Small intestine (tissue), 7 donors: ENCODE data around the gene FBXL13. TPM values are rescaled to one million over a fixed set of nuclear protein-coding genes. Genes with fewer than 3 reads are reported as not detected.
A peak's percentile ranks its signal among the peaks of the same experiment; 100 is the strongest.
"Not testable (repeated sequence)": the region's sequence is repeated elsewhere in the genome, so short reads cannot be mapped to it uniquely, and the experiment has no call there.

Experiments
- DNase-seq, 2 donors: peaks; one replicate each; pipeline versions ENCODE4 v3.0.0 to v3.0.0-alpha.2; 2013
- FAIRE-seq: peaks from 2 replicates; lab custom pipeline; 2012; peaks lifted over from hg19 to GRCh38; lab: Jason Lieb, UNC
- H3K27ac ChIP-seq, 3 donors: one replicate each; pipeline ENCODE4 v1.5.1; 2013; ENCODE audit warnings: low read length in 2 of 3, mild to moderate bottlenecking in 2 of 3, control low read depth in 1 of 3, inconsistent platforms in 1 of 3, low read depth in 1 of 3, moderate library complexity in 1 of 3
- H3K27me3 ChIP-seq, 3 donors: one replicate each; pipeline ENCODE4 v1.6.1; 2013; ENCODE audit warnings: low read length in 3 of 3, inconsistent platforms in 1 of 3; ENCODE audit not compliant: control insufficient read depth in 3 of 3, insufficient read depth in 3 of 3
- H3K36me3 ChIP-seq, 3 donors: one replicate each; pipeline ENCODE4 v1.6.1; 2013; ENCODE audit warnings: low read length in 3 of 3, inconsistent platforms in 1 of 3, low read depth in 1 of 3, mild to moderate bottlenecking in 1 of 3, moderate library complexity in 1 of 3; ENCODE audit not compliant: control insufficient read depth in 3 of 3, insufficient read depth in 2 of 3
- H3K4me1 ChIP-seq, 3 donors: one replicate each; pipeline ENCODE4 v1.6.1; 2013; ENCODE audit warnings: low read length in 2 of 3, inconsistent platforms in 1 of 3, low read depth in 1 of 3, mild to moderate bottlenecking in 1 of 3, moderate library complexity in 1 of 3; ENCODE audit not compliant: control insufficient read depth in 3 of 3, insufficient read depth in 2 of 3
- H3K4me3 ChIP-seq, 3 donors: one replicate each; pipeline ENCODE4 v1.5.1; 2013; ENCODE audit warnings: low read length in 3 of 3, control low read depth in 1 of 3, inconsistent platforms in 1 of 3, low read depth in 1 of 3, mild to moderate bottlenecking in 1 of 3, moderate library complexity in 1 of 3
- H3K9me3 ChIP-seq, 2 donors: one replicate each; pipeline ENCODE4 v1.6.1; 2013; ENCODE audit warnings: low read depth in 1 of 2, low read length in 1 of 2; ENCODE audit not compliant: control insufficient read depth in 2 of 2, insufficient read depth in 1 of 2
- WGBS, 3 donors: extraction: QIAGEN DNeasy Blood & Tissue Kit; methylation state at CpG; one replicate each; pipeline ENCODE4 v1.1.7; 2013; 5-methylcytosine and 5-hydroxymethylcytosine counted together
- polyA plus RNA-seq, 4 donors: library from polyadenylated mRNA; stranded (reverse) in 3 of 4; unstranded in 1 of 4; fragments of 200-250 nt in 3 of 4; fragments of 120-200 nt in 1 of 4; gene quantifications; one replicate each; pipeline versions ENCODE4 v1.2.1 to v1.2.3, GENCODE V29; 2013
- donor health status: healthy with polysubstance abuse.
- donor health status: control.
- donor health status: control.
- donor health status: Bipolar disorder and iron deficiency.
- donor health status: healthy.

The FBXL13 gene
- polyA plus RNA-seq, 4 donors, result 0.10 to 0.38 TPM; not detected in 2

DNA sequence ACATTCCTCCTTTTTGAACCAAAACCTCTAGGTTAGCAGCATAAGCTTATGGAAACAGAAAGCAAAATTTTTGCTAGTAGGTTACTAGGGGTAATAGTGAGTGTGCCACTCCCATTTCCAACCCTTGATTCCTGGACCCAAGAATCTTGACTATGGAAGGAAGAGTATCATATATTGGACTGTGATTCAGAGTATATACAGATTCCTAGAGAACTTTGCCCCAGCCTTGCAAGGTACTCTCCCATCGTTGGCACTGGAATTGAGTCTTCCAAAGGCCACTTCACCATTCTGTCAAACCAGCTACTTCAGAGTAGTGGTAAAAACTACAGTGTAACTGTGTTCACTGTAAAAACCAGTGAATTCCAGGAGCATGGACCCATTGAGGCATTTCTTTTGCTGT is 92.4 kb downstream of the FBXL13 start:
- Histone ChIP-seq H3K27me3 (no peaks in the 10 kb centered on the region), H3K4me3 (no peak overlapping the region), H3K27ac (no peak overlapping the region), H3K4me1 (no peaks in the 10 kb centered on the region), H3K9me3 (peaks cover 0 to 2% of the 10 kb centered on the region in 2 donors), H3K36me3 (no peaks in the 10 kb centered on the region)
- FAIRE-seq (no peak), DNase-seq (peak; percentile 6 to 81)
- 4 to 66% (median 25%) methylated on average over 1 of the region's 1 CpG for WGBS, 3 donors

DNA sequence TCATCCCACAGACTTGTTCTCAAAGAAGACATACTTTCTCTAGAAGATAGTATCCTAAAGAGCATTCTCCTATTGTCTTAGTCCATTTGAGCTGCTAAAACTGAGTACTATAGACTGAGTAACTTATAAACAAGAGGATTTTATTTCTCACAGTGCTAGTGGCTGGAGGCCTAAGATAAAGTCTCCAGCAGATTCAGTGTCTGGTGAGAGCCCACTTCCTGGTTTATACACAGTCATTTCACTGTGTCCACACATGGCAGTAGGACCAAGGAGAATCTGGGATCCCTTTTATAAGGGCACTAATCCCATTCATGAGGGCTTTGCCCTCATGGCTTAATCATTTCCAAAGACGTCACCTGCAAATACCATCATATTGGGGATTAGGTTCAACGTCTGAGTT is 93.1 kb downstream of the FBXL13 start:
- FAIRE-seq, result no peak
- Histone ChIP-seq H3K9me3 (peaks cover 0 to 2% of the 10 kb centered on the region in 2 donors), H3K36me3 (no peaks in the 10 kb centered on the region), H3K4me3 (no peak overlapping the region), H3K27ac (no peak overlapping the region), H3K4me1 (no peaks in the 10 kb centered on the region), H3K27me3 (no peaks in the 10 kb centered on the region)
- 72 to 95% (median 93%) methylated on average over 2 of the region's 2 CpGs for WGBS, 3 donors
- no peak for DNase-seq

DNA sequence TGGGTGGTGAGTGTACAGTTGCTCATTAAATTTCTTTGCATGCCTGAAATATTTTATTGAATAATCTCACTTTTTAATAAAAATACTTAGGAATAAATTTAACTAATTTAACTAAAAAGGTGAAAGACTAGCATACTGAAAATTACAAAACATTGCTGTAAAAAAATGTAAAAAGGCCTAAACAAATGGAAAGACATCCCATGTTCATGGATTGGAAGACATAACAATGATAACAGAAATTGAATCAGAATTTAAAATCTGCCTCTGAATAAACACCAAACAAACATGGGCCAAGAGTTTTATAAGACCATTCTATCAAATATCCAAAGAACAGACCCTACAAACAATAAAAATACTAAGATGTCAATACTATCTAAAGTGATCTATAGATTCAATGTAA is 94.9 kb downstream of the FBXL13 start:
- no peaks in the 10 kb centered on the region for H3K4me1 ChIP-seq
- H3K4me3 ChIP-seq, result no peak overlapping the region
- H3K36me3 ChIP-seq, result no peaks in the 10 kb centered on the region
- DNase-seq, result no peak
- no peak for FAIRE-seq
- H3K9me3 ChIP-seq, result peaks cover 0 to 2% of the 10 kb centered on the region in 2 donors
- no peaks in the 10 kb centered on the region for H3K27me3 ChIP-seq
- H3K27ac ChIP-seq, result no peak overlapping the region

DNA sequence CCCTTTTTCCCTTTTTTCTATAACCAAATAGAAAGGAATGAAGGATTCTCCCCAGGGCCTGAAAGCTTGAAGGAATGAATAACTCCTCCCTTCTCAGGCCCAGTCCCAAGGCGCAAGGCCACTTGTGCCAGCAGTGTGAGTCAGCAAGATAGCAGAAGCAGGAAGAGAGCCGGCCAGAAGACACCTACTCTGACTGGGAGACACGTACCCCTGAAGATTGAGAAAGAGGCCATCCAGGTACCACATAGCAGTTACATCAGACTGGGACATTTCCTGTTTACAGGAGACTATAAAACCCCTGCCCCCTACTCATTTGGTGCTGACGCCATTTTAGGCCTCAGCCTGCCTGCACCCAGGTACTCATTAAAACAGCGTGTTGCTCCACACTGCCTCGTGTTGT is 96.3 kb downstream of the FBXL13 start:
- FAIRE-seq, result no peak

DNA sequence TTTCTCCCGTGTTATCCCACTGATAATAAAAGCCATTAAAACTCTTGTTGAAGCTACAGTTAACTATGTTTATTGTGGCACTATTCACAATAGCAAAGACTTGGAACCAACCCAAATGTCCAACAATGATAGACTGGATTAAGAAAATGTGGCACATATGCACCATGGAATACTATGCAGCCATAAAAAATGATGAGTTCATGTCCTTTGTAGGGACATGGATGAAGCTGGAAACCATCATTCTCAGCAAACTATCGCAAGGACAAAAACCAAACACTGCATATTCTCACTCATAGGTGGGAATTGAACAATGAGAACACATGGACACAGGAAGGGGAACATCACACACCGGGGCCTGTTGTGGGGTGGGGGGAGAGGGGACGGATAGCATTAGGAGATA is 97.0 kb downstream of the FBXL13 start:
- H3K27ac ChIP-seq, H3K4me1 ChIP-seq, H3K4me3 ChIP-seq, H3K36me3 ChIP-seq, DNase-seq, H3K27me3 ChIP-seq, FAIRE-seq, H3K9me3 ChIP-seq: not testable (repeated sequence)
- WGBS, 3 donors, result 88 to 95% (median 92%) methylated on average over 3 of the region's 4 CpGs

More for the DNA sequence above, 96.3 kb downstream of the FBXL13 start:
- Histone ChIP-seq H3K9me3 (peaks cover 0 to 2% of the 10 kb centered on the region in 2 donors), H3K27ac (no peak overlapping the region), H3K4me1 (no peaks in the 10 kb centered on the region), H3K27me3 (no peaks in the 10 kb centered on the region), H3K36me3 (no peaks in the 10 kb centered on the region), H3K4me3 (no peak overlapping the region)
- 80% methylated on average over 6 of the region's 6 CpGs for WGBS, 3 donors
- peak in 1 of 2 donors; percentile 21 for DNase-seq

DNA sequence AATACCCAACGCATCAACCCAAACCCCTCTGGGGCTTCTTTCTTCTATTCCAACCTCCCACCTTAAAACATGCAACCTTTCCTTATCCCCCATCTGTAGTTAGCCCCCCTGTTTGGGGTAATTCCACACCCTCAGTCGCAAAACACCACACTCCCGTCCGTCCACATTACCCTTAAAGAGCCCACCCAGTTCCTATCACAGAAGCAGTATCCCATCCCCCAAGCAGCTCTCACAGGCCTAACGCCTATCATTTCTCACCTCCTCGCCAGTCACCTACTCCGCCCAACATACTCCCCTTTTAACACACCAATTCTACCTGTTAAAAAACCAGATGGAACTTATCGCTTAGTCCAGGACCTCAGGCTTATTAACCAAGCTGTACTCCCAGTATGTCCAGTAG is 98.1 kb downstream of the FBXL13 start:
- DNase-seq, result no peak
- Histone ChIP-seq H3K4me1 (no peaks in the 10 kb centered on the region), H3K27ac (no peak overlapping the region), H3K9me3 (peaks cover 0 to 2% of the 10 kb centered on the region in 2 donors), H3K36me3 (no peaks in the 10 kb centered on the region), H3K27me3 (no peaks in the 10 kb centered on the region), H3K4me3 (no peak overlapping the region)
- WGBS, 3 donors, result 88 to 93% (median 91%) methylated on average over 8 of the region's 8 CpGs
- FAIRE-seq, result no peak

DNA sequence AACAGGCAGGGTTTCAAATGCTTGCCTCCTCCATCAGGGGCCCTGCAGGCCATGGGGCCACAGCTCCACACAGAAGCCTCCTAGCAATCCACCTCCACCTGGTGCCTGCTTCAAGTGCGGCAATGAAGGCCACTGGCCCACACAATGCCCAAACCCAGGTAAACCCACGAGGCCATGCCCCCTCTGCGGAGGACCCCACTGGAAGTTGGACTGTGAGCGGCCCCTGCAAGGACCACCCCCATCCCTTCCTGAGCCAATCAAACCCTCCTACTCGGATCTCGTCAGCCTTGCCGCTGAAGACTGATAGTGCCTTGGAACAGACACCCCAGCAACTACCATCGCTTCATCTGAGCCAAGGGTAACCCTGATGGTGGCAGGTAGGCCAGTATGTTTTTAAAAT is 98.7 kb downstream of the FBXL13 start:
- Histone ChIP-seq H3K27ac (no peak overlapping the region), H3K36me3 (no peaks in the 10 kb centered on the region), H3K4me1 (no peaks in the 10 kb centered on the region), H3K4me3 (no peak overlapping the region), H3K27me3 (no peaks in the 10 kb centered on the region), H3K9me3 (peaks cover 0 to 2% of the 10 kb centered on the region in 2 donors)
- DNase-seq (no peak), FAIRE-seq (no peak)
- WGBS, 3 donors, result 84 to 85% (median 85%) methylated on average over 8 of the region's 8 CpGs

DNA sequence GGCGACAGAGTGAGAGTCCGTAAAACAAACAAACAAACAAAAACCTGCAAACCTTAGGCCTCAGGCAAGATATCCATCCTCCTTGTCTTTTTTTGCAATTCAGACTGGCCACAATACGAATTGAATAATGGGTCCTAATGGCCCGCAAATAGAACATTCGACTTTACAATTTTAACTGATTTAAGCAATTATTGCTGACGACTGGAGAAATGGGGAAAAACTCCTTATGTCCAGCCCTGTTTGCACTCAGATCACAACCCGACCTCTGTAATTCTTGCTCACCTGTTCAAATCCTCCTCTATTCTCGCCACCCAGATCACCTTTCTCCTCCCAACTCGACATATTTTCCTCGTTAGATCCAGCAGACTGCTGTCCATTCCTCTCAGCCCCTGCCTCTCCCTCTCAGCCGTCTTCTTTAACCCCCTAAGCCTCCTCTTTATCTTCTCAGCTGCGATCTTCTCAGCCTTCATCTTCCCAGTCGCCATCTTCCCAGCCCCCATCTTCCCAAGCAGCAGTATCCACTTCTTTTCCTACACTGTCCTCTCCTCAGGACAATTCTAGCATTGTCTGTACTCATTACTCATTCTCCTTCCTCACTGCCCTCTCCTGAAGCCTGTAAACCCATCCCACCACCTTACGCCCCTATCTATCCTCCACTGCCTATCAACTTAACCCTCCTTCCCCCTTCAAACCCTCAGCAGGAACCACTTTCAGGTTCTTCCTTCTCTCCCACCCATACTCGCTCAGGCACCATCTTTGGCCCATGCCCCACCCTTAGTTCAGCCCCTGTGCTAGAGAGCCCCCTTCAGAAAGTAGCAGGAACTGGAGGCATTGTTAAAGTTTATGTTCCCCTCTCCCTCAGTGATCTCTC is 100.0 kb downstream of the FBXL13 start:
- Histone ChIP-seq H3K9me3 (no peaks in the 10 kb centered on the region), H3K4me1 (no peaks in the 10 kb centered on the region), H3K4me3 (no peak overlapping the region), H3K27me3 (no peaks in the 10 kb centered on the region), H3K27ac (no peak overlapping the region), H3K36me3 (no peaks in the 10 kb centered on the region)
- 83 to 89% (median 84%) methylated on average over 15 of the region's 15 CpGs for WGBS, 3 donors
- FAIRE-seq (no peak), DNase-seq (no peak)
